LNCAP (cell line): ENCODE results near the gene KRTAP10-11.

Source experiments
- CTCF ChIP-seq: fragments of 450-650 bp; IDR thresholded peaks from 2 replicates; pipeline ENCODE4 v1.5.1; 2017; ENCODE audit warnings: mild to moderate bottlenecking

Gene KRTAP10-11

DNA sequence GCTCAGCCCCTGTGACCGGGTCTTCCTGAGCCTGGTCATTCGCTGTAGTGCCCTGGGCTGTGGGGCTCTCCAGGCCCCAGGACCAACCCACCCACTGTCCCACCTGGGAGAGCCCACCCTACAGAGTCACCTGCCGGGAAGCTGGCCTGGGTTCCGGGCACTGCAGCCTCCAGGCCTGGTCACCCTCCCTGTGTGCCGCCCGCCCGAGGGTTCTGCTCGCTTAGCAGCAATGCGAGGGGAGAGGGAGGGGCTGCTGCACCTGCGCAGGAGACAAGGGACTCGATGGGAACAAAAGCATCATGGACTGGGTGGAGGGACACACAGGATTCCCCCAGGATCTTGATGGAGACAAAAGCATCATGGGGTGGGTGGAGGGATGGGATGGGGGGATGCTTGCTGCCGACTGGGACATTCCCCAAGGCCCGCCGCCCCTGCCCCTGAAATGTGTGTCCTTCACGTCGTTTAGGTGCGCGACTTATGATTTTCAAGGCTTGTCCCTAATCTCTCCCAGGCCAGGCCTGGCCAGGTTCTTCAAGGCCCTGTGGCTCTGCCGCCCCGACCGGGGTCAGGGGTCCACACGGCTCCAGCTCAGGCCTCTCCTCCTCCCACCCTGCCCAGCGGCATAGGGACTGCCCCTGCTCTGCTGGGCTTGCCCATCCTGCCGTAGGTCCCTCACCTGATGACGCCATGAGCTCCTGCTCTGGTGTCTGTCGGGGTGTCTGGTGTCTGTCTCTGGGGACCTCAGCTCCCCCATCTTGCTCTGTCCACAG lies 32.6 kb upstream of the KRTAP10-11 start:
- TF ChIP-seq CTCF = no peak

- TF ChIP-seq CTCF = no peak
Observed at GRCh38 chr21:44614161-44614631, 32.0 kb upstream of the KRTAP10-11 start.

GRCh38 chr21:44614961-44615391 lies 31.2 kb upstream of the KRTAP10-11 start:
- no peak for TF ChIP-seq CTCF

- no peak for TF ChIP-seq CTCF
Observed at GRCh38 chr21:44615466-44615865, 30.7 kb upstream of the KRTAP10-11 start.

DNA sequence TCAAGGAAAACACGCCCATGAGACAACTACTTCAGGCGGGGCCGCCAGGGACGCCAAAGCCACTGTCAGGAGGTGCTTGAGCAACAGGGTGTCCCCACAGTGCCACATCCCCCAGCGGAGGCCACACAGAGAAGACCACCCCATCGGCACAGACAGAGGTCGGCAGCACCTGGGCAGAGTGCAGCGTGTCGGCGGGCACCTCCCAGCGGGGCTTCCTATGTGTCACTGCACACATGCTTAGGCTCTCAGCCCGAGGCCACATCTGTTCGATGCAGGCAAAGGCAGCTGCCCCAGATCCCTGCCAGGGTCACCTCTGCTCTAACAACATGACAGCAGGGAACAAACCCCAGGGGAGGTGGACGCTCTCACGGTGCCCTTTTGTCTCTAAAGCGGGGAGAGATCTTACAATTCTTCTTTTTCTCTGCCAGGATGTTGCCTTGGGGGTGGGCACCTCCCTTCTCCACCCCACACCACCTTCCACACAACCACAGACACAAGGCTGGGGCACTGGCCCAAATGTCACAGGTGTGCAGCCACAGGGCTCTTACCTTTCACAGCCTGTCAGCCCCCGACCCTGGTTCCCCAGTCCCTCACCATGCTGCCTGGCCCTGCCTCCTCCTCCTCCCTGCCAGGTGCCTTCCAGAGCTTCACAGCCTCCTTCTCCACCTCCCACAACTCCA lies 30.2 kb upstream of the KRTAP10-11 start:
- TF ChIP-seq CTCF = no peak

DNA sequence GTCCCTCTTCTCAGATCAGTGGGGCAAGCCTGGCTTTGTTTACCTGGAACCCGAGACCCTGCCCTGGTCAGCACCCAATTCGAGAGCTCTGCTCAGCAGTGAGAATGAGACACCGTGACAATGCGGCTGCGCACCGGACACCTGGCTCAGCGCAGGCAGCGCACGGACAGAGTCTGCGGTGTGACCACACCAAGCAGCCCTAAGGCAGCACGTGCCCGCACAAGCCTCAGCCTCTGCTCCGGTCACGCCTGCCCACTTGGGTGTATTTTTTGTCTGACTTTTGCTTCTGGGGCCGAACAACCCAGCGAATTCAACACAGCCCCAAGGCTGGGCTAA lies 29.7 kb upstream of the KRTAP10-11 start:
- no peak for TF ChIP-seq CTCF

DNA sequence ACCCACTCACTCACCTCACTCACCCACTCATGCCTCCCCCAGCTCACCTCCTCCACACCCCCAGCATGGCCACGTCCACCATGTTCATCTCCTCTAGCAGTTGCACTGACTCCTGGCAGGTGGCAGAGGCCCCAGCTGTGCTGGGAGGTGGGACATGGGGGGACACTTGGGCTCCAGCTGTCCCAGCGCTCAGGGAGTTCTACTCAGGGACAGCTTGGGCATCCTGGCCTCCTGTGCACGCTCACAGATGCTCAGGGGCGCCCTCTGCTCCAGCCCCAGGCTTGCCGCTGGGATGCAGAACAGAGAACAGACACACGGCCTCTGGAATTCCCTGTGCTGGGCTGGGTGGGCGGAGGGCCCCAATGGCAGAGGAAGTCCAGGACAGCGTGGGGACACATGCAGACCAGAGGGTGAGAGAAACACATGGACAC lies 29.1 kb upstream of the KRTAP10-11 start:
- TF ChIP-seq CTCF = no peak
